Ascending aorta (tissue), 2 donors: Measurements from ENCODE around the gene OTUD6A. TPM values are rescaled to one million over a fixed set of nuclear protein-coding genes. Genes with fewer than 3 reads are reported as not detected.

Experiments used
- DNase-seq, 2 donors: peaks; one replicate each; pipeline ENCODE4 v3.0.0-alpha.2; 2019; ENCODE audit warnings: low spot score in 2 of 2
- H3K27ac ChIP-seq, 2 donors: fragments of 200-600 bp; sonication (generic); one replicate each; pipeline ENCODE4 v1.5.1; 2016 to 2017; ENCODE audit warnings: mild to moderate bottlenecking in 1 of 2
- H3K27me3 ChIP-seq: fragments of 200-600 bp; sonication (generic); one replicate; pipeline ENCODE4 v1.5.1; 2017
- H3K36me3 ChIP-seq, 2 donors: fragments of 200-600 bp; sonication (generic); one replicate each; pipeline ENCODE4 v1.5.1; 2016
- H3K4me1 ChIP-seq, 2 donors: fragments of 200-600 bp; sonication (generic); one replicate each; pipeline ENCODE4 v1.5.1; 2016 to 2017; ENCODE audit warnings: mild to moderate bottlenecking in 1 of 2
- H3K4me3 ChIP-seq, 2 donors: fragments of 200-600 bp; sonication (generic); one replicate each; pipeline ENCODE4 v1.5.1; 2016 to 2017; ENCODE audit warnings: mild to moderate bottlenecking in 1 of 2
- H3K9me3 ChIP-seq, 2 donors: fragments of 200-600 bp; sonication (generic); one replicate each; pipeline ENCODE4 v1.5.1; 2016
- intact Hi-C: fragments of 100-400 bp; cut with DNase I; formaldehyde crosslinking; loops from one replicate; pipeline ENCODE4 v1.15.1; 2023
- total RNA-seq: library from RNA; depleted of rRNA; stranded (reverse); fragments of >200 nt; gene quantifications from one replicate; pipeline ENCODE4 v1.1.0, GENCODE V29; 2016
- TF ChIP-seq, protein P1 (sequence below), 3 experiments: fragments of 200-600 bp in 2 of 3; fragments of 450-650 bp in 1 of 3; sonication (generic) in 2 of 3; IDR thresholded peaks; one replicate each; pipeline ENCODE4 v1.5.1; 2016 to 2019; ENCODE audit warnings: antibody characterized with exemption in 3 of 3, mild to moderate bottlenecking in 1 of 3, moderate library complexity in 1 of 3

The OTUD6A gene
- total RNA-seq, 1 donor from 2014 or later, result not detected

DNA sequence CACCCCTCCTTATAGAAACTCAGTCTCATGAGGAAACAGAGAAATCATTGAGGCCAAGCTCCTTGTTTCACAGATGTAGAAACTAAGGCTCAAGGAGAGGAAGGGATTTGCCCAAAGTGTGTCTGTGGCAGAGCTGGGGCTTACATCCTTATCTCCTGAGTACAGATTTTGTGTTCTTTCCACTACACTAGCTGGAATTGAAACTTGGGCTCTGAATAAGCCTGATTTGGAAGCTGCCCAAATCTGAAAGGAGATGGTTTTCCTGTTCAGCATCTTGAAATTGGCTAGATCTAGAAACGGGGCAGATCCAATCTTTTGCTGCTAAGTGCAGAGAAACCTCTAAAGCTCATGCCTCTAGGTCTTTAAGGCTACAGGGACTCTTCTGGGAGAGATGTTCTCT is 36.8 kb upstream of the OTUD6A start:
- Histone ChIP-seq H3K4me1 (no peaks in the 10 kb centered on the region), H3K4me3 (no peak overlapping the region), H3K9me3 (no peaks in the 10 kb centered on the region), H3K36me3 (no peaks in the 10 kb centered on the region), H3K27ac (no peak overlapping the region), H3K27me3 (no peaks in the 10 kb centered on the region)
- no peak for DNase-seq
- TF ChIP-seq, protein P1, sequence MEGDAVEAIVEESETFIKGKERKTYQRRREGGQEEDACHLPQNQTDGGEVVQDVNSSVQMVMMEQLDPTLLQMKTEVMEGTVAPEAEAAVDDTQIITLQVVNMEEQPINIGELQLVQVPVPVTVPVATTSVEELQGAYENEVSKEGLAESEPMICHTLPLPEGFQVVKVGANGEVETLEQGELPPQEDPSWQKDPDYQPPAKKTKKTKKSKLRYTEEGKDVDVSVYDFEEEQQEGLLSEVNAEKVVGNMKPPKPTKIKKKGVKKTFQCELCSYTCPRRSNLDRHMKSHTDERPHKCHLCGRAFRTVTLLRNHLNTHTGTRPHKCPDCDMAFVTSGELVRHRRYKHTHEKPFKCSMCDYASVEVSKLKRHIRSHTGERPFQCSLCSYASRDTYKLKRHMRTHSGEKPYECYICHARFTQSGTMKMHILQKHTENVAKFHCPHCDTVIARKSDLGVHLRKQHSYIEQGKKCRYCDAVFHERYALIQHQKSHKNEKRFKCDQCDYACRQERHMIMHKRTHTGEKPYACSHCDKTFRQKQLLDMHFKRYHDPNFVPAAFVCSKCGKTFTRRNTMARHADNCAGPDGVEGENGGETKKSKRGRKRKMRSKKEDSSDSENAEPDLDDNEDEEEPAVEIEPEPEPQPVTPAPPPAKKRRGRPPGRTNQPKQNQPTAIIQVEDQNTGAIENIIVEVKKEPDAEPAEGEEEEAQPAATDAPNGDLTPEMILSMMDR (IDR thresholded peaks at IDR 0.05), result no peak
- intact Hi-C loops, result no loop called here

DNA sequence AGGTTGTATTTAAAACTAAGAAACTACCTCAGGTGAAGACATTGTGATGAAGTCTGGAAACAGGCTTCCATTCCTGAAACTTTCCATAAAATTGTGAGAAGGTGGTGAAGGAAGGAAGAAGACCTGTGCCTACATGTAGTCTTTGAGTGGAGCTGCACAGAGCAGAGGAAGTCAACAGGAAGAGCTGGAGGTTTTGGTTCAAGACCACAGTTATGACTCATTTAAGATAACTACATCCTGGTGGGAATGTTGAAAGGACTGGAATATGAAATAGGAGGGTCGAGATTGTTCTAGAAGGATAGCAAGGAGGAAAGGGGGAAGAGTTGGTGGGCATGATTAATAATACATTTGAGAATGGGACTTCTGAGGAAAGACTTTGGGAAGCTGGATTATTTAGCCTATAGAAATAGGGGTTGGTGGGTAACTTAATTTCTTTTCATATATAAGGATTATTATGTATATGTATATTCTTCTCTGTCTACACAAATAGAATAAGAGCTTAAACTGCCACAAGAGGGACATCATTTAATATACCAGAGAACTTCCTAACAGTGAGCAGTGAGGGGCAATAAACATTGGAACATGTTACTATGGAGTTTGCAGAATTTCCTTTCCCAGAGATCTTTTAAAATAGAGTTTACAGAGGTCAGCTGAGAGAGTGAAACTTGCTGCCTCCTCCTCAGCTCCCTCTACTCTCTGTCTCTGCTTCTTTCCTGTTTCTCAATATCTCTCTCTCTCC is 36.0 kb upstream of the OTUD6A start:
- intact Hi-C loops, result no loop called here
- no peak for DNase-seq
- Histone ChIP-seq H3K9me3 (no peaks in the 10 kb centered on the region), H3K4me3 (no peak overlapping the region), H3K27ac (no peak overlapping the region), H3K36me3 (no peaks in the 10 kb centered on the region), H3K27me3 (no peaks in the 10 kb centered on the region), H3K4me1 (no peaks in the 10 kb centered on the region)
- TF ChIP-seq, protein P1 (IDR thresholded peaks at IDR 0.05), result no peak

DNA sequence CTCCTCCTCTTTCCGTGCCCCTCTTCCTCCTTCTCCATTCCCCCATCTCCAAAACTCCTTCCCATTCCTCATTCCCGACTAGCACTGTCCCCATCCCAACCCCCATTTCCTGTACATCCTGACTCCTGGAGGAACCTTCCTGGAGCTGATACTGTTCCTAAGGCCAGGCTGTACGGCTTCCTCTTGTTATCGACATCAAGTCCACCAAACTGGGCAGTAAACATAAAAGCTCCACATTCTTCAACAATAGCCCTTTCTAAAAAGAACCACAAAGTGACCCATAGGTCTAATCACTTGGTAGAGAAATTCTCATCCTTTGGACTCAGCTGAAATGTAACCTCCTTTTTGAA is 35.4 kb upstream of the OTUD6A start:
- H3K9me3 ChIP-seq, result no peaks in the 10 kb centered on the region
- H3K36me3 ChIP-seq, result no peaks in the 10 kb centered on the region
- no peak for DNase-seq
- no peaks in the 10 kb centered on the region for H3K4me1 ChIP-seq
- H3K27me3 ChIP-seq, result no peaks in the 10 kb centered on the region
- H3K4me3 ChIP-seq, result no peak overlapping the region
- TF ChIP-seq, protein P1 (IDR thresholded peaks at IDR 0.05), result no peak
- intact Hi-C loops, result no loop called here
- H3K27ac ChIP-seq, result no peak overlapping the region

DNA sequence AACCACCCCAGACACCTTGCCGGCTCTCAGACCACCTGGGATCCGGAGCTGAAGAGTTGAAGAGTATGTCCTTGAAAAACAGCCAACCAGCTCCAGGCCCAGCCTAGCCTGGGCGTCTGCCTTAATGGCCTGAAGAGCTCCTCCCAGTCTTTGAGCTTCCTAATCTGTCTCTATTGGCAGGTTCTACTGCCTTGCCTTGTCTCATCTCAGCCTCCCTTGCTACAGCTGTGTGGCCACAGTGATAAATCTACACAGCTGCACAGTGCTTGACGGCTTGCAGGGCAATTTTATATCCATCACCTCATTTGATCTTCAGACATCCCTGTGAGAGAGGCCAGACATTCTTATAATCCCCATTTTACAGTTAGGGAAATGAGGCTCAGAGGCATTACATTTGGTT is 32.4 kb upstream of the OTUD6A start:
- no peaks in the 10 kb centered on the region for H3K9me3 ChIP-seq
- H3K27ac ChIP-seq, result no peak overlapping the region
- no peaks in the 10 kb centered on the region for H3K4me1 ChIP-seq
- H3K4me3 ChIP-seq, result no peak overlapping the region
- no peaks in the 10 kb centered on the region for H3K27me3 ChIP-seq
- no peaks in the 10 kb centered on the region for H3K36me3 ChIP-seq
- DNase-seq, result no peak
- intact Hi-C loops, result no loop called here
- TF ChIP-seq, protein P1 (IDR thresholded peaks at IDR 0.05), result no peak

DNA sequence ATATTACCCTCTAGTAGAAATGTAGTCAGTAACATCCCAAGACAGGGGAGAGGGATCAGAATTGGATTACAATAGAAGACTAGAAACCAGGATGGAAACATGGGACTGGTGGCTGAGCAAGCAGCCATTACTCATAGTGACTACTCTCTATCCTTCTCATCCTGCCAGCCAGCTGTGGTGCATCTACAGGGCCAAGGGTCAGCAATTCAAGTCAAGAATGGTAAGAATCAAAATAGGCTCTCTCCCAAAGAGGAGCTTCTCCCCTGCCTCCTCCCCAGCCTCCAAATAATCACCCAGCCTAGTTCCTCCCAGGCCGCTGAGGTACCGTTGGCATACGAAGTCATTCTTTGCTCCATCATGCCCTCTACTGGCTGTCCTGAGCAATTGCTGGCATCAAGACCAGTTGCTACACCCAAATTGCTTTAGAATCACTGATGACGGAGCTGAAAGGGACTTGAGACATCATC is 31.9 kb upstream of the OTUD6A start:
- no peaks in the 10 kb centered on the region for H3K36me3 ChIP-seq
- H3K9me3 ChIP-seq, result no peaks in the 10 kb centered on the region
- intact Hi-C loops, result no loop called here
- no peak for DNase-seq
- TF ChIP-seq, protein P1 (IDR thresholded peaks at IDR 0.05), result peak; percentile 21 to 69 (median 52)
- no peaks in the 10 kb centered on the region for H3K27me3 ChIP-seq
- H3K4me1 ChIP-seq, result no peaks in the 10 kb centered on the region
- H3K4me3 ChIP-seq, result no peak overlapping the region
- H3K27ac ChIP-seq, result no peak overlapping the region
